ENCODE measurements around the gene TIMM17A.
"Not testable (repeated sequence)": the region's sequence is repeated elsewhere in the genome, so short reads cannot be mapped to it uniquely, and the experiment has no call there.

Gene TIMM17A

GRCh38 chr1:201955009-201955728 is at the start of gene TIMM17A:
Gene TIMM17A, plus strand, starts transcription at chr1:201955503. Its CDS starts 24 bp downstream, at chr1:201955527.
- DNase-seq, result peak; percentile 99

DNA sequence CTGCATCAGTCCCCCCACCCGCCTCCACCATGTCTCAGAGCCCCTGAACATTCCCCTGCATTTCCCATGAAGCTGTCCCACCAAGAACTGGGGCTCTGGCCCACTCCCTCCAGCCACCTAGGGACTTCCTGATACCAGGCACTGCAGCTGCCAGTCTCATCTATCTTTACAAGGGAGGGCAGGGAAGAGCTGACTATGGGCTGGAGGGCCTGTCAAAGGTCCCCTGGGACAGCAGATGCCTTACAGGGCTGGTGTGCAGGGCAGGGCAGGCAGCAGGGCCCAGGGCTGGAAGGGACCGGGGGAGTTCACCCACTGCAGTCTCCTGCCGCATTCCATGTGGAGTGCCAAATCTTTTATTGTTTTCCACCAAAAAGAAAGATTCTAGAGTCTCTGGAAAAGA is 49.0 kb upstream of the TIMM17A start:
- no peak for DNase-seq

GRCh38 chr1:201907621-201908020 is 47.7 kb upstream of the TIMM17A start:
- DNase-seq, result no peak

DNA sequence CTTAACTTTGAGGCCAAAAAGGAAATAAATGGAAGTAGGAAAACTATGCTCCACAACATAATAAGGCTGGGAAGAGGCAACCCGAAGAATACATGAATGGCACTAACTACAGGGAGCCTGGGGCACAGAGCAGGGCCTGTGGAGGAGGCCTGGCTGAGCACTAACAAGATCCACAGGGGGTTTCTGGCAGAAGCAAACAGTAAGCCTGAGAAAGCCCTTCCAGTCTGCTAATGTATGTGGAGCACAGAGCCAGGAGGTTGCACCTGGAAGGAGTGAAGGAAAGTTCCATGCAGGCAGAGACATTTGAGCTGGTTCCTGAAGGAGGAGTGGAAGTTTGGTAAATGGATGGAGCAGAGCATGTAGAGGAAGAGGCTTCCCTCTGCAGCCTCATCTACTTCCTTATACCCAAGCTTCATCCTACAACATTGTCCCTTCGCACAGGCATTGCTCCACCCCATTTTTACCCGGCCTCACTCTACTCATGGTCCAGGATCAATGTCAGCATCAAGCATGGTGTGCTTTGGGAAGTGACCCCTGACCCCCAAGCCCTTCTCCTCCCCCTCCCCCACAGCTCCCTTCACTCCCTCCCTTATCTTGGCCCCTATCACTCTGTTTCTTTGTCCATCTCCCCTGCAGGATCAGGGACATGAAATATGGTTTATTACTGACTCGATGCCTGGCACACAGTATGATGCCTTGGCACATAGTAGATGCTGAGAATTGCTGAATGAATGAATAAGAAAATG is 43.3 kb upstream of the TIMM17A start:
- DNase-seq, result no peak

DNA sequence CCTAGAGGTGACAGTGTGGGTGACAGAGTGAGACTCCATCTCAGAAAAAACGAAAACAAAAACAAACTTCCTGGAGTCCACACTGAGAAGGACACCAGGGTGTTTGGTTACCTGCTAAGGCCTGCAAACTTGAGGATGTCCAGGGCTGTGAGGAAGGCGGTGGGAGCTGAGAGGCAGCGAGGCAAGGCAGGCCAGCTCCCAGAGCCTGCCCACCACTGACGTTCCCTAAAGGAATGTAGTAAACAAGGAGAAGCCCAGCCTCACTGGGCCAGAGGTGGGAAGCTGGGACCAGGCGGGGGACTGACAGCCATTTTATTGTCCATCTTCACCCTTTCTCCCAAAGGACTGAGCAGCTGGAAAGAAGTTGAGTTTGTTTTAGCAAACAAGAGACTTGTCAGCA is 42.5 kb upstream of the TIMM17A start:
- peak; percentile 27 for DNase-seq

DNA sequence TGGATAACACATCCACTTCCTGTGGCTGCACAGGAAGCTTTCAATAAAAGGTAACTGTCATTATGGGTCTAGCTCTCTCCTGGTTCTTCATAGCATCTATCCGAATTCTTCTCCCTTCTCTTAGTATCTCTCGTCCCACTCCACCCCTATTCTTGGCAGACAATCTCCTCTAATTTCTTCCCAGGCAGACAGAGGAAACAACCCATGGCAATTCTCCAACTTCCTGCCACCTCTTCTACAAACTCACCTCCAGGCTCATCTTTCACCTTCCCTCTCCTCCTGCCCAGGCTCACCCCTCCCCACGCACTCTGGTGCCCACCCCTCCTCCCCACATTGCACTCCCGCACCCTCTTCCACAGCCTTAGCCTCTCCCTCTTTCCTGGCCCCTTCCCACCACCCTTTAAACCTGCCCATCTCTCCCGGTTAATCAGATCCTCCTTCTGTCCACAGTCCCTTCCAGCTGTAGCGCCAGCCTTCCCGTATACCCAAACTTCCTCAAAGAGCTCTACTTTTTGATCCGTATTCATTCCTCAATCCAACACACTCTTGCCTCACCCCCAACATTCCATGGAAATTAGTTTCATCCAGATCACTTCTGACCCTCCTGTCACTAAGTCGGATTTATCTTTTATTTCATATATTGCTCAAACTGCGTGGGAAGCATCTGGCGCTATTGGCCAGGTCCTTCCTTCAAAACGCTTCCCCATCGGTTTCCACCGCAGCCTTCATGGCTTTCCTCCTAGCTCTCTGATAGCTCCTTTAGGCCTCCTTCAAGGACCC is 40.7 kb upstream of the TIMM17A start:
- DNase-seq, result peak; percentile 90

DNA sequence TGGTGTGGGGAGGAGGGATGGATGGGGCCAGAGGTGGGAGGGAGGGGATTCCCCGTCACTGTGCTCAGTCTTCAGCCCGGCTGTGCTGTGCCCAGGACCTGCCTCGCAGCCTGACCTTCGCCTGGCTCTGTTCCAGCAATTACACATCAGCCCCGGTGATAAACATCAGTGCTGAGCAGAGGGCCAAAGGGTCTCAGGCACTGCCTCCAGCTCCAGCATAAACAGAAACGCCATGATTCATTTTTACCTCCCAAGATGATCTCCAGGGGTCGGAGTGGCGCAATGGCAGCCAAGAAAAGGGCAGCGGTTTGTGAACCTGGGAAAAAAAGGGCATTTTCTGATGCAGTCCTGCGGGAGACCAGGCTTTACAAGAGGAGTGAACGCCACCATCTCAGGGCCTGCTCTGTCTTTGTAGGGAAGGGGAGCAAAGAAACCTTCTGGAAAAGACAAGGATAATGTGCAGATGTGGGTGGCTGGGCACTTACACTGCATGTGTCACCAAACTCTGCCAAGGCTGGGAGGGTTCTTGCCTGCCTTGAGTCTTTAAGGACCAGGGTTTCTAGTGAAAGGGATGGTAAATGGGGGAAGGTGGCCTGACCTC is 38.6 kb upstream of the TIMM17A start:
- peak; percentile 84 for DNase-seq

DNA sequence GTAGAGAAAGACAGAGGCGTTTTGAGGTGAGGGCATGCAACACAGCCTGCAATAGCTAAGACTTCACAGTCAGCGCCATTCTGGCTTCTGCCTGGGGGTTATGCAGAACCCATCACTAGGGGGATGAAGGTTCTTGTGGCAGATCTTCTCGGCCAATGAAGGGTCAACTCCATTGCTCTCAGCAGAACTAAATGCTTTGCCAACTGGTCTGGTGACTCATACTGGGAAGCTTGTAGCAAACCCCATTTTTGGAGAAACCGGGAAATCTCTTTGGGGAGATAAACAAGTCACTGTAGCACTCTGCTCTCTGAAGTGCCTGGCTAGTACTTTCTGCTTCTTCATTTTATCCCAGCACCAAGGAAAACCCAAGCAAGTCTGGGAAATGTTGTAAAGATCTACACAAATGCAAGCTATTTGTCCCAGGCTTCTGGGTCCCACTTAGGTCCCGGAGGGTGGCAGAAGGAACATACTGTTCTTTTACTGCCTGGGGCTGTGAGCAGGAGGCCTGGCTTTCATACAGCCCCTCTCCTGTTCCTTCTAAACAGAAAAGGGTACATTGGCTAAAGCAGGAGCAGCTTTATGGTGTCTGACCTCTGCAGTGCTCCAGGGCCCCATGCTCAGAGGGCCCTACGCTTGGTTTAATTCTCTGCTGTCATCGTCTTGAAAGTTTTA is 37.8 kb upstream of the TIMM17A start:
- DNase-seq, result peak; percentile 78

- DNase-seq, result no peak
Measured at GRCh38 chr1:201918343-201918742, 37.0 kb upstream of the TIMM17A start.

GRCh38 chr1:201921952-201922558 is 33.2 kb upstream of the TIMM17A start:
- DNase-seq, result no peak

GRCh38 chr1:201925301-201925567 is 30.1 kb upstream of the TIMM17A start:
- no peak for DNase-seq

DNA sequence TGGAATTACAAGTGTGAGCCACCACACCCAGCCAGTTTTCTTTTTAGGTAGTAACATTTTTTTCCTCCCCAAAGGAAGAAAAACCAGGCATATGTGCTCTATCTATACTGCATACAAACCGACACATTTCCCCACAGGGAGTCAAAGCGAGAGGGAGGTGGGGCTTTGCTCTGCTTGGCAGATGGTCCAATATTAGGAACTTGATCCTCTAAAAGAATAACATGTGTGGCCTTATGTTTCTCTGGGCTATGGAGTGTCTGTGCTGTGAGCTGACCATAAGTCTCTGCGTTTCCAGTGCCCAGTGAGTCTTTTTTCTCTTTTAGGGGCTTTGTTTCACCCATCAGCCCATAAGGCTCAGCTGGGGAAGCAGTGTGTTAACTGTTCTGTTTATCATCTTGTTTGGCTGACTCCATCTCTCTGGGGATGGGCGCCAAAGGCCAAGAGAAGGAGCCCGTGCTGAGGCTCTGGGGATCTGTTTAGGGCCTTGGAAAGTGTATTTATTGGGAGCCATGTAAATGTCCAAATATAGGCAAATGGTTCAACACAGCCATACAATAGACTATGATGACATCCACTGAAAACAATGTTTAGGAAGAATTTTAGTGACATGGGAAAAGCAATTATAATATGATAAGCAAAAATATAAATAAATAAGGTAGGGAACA is 29.2 kb upstream of the TIMM17A start:
- peak; percentile 58 for DNase-seq

GRCh38 chr1:201928266-201928665 is 27.0 kb upstream of the TIMM17A start:
- no peak for DNase-seq

DNA sequence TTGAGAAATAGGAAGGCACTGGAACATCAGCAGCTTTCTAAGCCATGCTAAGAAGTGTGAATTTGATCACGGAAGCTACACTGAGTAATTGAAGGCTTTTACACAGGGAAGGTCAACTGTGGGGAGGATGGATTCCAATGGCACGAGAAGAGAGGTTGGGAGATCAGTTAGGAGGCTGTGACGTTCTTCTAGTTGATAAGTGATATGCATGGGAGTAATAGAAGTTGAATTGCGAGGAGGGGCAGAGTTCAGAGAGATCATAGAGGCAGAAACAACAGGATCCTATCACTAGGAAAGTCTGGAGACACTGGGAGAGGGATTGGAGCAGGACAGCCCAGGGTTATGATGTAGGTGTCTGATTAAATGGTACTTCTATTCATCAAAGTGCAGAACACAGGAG is 25.2 kb upstream of the TIMM17A start:
- no peak for DNase-seq

DNA sequence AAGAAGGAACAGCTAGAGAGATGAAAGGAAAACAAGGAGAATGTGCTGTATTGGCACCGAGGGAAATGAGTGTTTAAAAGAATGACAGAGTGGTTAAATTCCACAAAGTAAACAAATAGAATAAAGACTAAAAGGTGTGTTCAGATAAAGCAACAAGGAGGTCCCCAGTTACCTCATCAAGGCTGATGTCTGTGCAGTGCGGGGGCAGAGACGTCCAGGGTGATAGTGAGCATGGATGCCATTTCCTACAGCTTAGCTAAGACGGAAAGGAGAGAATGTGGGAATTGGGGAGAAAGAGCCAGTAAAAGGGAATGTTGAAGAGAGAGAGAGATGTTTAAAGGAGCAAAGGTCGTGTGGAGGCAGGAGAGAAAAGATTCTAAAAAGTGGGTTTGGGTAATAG is 24.5 kb upstream of the TIMM17A start:
- no peak for DNase-seq

DNA sequence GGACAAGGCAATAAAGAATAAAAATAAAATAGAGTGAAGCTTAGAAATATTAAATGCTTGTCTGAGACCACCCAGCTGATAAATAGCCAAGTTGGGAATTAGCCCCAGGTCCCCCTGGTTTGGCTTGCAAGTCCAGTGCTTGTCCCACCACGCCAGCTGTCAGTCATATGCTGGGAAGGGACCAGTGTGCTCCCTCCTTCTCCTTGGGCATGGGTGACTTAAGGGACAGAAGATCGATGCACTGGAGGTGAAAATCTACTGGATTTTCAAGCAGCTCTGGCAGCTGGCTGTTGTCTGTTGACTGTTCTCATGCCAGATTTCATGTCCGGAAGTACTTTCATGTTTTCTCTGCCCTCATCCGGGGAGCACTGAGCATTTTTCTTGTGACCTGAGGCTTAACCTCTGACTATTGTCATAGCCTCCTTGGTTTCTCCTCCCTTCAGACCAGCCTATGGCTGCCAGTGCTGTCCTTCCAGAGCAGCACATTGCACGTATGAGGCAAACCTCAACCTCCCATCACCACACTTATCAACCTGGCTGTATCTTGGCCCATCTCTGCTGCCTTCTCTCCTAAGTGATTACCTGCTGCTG is 21.4 kb upstream of the TIMM17A start:
- peak; percentile 34 for DNase-seq

DNA sequence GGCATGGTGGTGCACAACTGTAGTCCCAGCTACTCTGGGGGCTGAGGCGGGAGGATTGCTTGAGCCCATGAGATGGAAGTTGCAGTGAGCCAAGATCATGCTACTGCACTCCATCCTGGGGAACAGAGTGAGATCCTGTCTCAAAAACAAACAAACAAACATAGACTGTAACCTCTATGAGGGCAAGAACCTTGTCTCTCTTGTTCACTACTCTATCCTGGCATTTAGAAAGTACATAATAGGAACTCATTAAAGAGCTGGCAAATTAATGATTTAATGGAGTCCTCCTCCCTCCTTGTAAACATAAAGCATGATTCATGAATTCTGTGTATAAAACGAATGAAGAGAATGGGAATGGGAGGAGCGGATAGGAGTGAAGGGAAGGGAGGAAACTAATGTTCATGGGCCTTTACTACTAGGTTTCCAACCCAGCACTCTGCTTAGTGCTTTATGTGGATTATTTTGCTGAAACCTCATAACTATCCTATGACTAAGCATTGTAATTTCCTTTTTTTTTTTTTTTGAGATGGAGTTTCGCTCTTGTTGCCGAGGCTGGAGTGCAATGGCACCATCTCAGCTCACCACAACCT is 17.6 kb upstream of the TIMM17A start:
- peak; percentile 80 for DNase-seq

DNA sequence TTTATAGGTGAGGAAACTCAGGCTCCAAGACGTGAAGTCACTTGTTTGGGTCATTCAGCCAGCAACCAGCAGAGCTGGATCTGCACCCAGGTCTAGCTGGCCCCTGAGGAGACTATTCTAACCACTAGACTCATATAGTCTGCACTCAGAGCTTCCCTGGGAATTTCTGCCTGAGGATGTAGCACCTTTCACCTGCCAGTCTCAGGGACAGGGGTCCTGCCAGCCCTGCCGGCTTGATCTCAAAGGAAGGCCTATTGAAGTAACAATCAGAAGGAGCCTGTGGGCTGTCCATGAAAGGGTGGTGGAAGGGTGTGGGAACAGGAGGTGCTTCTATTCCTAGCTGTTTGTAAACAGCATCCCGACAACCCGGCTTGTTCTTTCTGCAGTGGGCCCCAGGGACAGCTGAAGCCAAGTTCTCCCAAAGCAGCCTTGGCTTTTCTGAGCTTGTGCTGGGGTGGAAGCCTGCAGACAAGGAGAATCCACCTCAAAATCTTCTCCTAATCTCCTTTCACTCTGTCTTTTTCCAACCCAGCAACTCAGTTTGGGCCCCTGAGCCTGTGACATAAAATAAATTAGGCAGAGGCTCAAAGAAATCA is 16.8 kb upstream of the TIMM17A start:
- DNase-seq, result no peak

DNA sequence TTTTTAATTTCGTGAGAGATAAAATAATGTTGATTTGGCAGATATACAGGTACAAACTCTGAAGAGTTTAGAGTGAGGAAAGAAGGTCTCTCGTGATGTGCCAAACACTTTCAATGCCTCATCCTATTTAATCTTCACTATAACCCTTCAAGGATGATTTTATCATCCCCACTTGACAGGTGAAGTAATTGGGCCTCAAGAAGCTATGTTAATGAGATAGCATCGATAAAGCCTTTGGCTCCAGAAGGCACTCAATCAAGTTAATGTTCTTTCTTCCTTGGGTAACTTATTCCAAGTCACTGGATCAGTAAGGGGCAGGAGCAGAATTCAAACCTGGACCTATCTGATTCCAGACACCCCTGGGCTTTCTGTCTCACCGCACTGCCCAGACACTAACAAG is 16.2 kb upstream of the TIMM17A start:
- DNase-seq, result no peak

- no peak for DNase-seq
Measured at GRCh38 chr1:201939574-201939973, 15.7 kb upstream of the TIMM17A start.

DNA sequence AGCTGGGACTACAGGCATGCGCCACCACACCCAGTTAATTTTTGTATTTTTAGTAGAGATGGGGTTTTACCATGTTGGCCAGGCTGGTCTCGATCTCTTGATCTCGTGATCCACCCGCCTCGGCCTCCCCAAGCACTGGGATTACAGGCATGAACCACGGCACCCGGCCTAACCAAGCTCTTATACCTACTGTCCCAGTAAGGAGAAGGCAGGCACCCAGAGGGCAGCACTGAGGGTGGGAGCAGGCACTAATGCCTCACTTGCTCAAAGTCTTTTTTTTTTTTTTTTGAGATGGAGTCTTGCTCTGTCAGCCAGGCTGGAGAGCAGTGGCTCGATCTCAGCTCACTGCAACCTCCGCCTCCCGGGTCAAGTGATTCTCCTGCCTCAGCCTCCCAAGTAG is 15.0 kb upstream of the TIMM17A start:
- DNase-seq, result not testable (repeated sequence)

All from fibroblast of upper back skin (primary cell).